Smooth muscle cell (in vitro differentiated cells): Measurements from ENCODE around the gene PFKFB2. TPM values are rescaled to one million over a fixed set of nuclear protein-coding genes. Genes with fewer than 3 reads are reported as not detected.

ENCODE experiments used
- DNase-seq: peaks from one replicate; lab custom pipeline; 2025; ENCODE audit not compliant: unreplicated experiment; lab: John Stamatoyannopoulos, UW
- H2AFZ ChIP-seq: fragments of 200-600 bp; sonication (generic); 2 replicates; pipeline ENCODE4 v1.6.0; 2016; ENCODE audit warnings: antibody characterized with exemption, low read depth, mild to moderate bottlenecking
- H3F3A ChIP-seq: fragments of 200-600 bp; sonication (generic); 2 replicates; pipeline ENCODE4 v1.6.0; 2017; ENCODE audit warnings: antibody characterized with exemption, low read depth
- H3K27ac ChIP-seq: fragments of 200-600 bp; sonication (generic); 2 replicates; pipeline ENCODE4 v1.5.1; 2016; ENCODE audit warnings: low read depth, mild to moderate bottlenecking
- H3K27me3 ChIP-seq: fragments of 200-600 bp; sonication (generic); 2 replicates; pipeline ENCODE4 v1.6.1; 2016; ENCODE audit warnings: low read depth, mild to moderate bottlenecking
- H3K36me3 ChIP-seq: fragments of 200-600 bp; sonication (generic); 2 replicates; pipeline ENCODE4 v1.5.1; 2016; ENCODE audit warnings: low read depth
- H3K4me1 ChIP-seq: fragments of 200-600 bp; sonication (generic); 2 replicates; pipeline ENCODE4 v1.5.1; 2016; ENCODE audit warnings: low read depth
- H3K4me2 ChIP-seq: fragments of 200-600 bp; sonication (generic); 2 replicates; pipeline ENCODE4 v1.6.0; 2016; ENCODE audit warnings: mild to moderate bottlenecking
- H3K4me3 ChIP-seq: fragments of 200-600 bp; sonication (generic); 2 replicates; pipeline ENCODE4 v1.5.1; 2016; ENCODE audit warnings: mild to moderate bottlenecking
- H3K79me2 ChIP-seq: fragments of 200-600 bp; sonication (generic); 2 replicates; pipeline ENCODE4 v1.6.0; 2016; ENCODE audit warnings: low read depth, mild to moderate bottlenecking
- H3K9ac ChIP-seq: fragments of 200-600 bp; sonication (generic); 2 replicates; pipeline ENCODE4 v1.6.0; 2016; ENCODE audit warnings: low read depth
- H3K9me3 ChIP-seq: fragments of 200-600 bp; sonication (generic); replicated peaks from 2 replicates; pipeline ENCODE4 v1.5.1; 2016; ENCODE audit warnings: low read depth
- H4K20me1 ChIP-seq: fragments of 200-600 bp; sonication (generic); 2 replicates; pipeline ENCODE4 v1.6.0; 2016; ENCODE audit warnings: low read depth
- CTCF ChIP-seq: fragments of 200-600 bp; sonication (generic); IDR thresholded peaks from 2 replicates; pipeline ENCODE4 v1.5.1; 2017; ENCODE audit warnings: borderline replicate concordance, mild to moderate bottlenecking, antibody characterized with exemption; ENCODE audit not compliant: insufficient read depth, poor library complexity, severe bottlenecking
- WGBS: methylation state at CpG from one replicate; pipeline ENCODE4 v1.1.7; 2016; ENCODE audit warnings: low lambda C conversion rate; 5-methylcytosine and 5-hydroxymethylcytosine counted together
- polyA plus RNA-seq: library from polyadenylated mRNA; unstranded; fragments of >200 nt; fragmentation: Nextera tagmentation; extraction: Ambion mirVana; gene quantifications from 2 replicates; pipeline ENCODE4 v1.2.1, GENCODE V29; 2016
- total RNA-seq: library from RNA; depleted of rRNA; stranded (reverse); fragments of >200 nt; gene quantifications from 2 replicates; pipeline ENCODE4 v1.2.3, GENCODE V29; 2014

The PFKFB2 gene
- total and polyA plus RNA-seq, 2 experiments from 2014 or later = 5.0 to 9.8 TPM

GRCh38 chr1:207085887-207086286 is 32.8 kb downstream of the PFKFB2 start:
- Histone ChIP-seq H3K27me3 (no peaks in the 10 kb centered on the region), H2AFZ (no peak overlapping the region), H3K36me3 (no peaks in the 10 kb centered on the region), H4K20me1 (no peaks in the 10 kb centered on the region), H3K4me3 (no peak overlapping the region), H3K79me2 (no peaks in the 10 kb centered on the region), H3K9me3 (no peaks in the 10 kb centered on the region), H3K27ac (no peak overlapping the region), H3K4me2 (no peak overlapping the region), H3F3A (peaks cover 7% of the 10 kb centered on the region), H3K9ac (no peak overlapping the region), H3K4me1 (peaks cover 8% of the 10 kb centered on the region)
- no peak for DNase-seq
- WGBS = 87% methylated on average over 3 of the region's 3 CpGs
- no peak for TF ChIP-seq CTCF

DNA sequence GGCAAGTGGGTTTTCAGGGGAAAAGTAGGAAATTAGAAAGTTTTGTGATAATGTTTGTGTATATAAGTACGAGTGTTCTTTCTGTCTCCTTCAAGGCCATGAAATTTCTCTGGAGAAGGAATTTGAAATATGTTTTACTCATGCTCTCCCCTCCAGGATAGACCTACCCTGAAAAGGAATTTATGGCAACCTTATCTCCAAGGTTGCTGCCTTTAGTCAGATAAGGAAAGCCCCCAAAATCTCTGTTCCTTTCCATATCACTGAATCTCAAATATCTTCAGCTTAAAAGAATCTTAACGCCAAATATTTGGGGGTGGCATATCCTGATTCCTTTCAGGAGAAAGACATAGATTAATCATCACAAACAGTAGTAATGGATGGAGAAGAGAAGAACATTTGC is 35.1 kb downstream of the PFKFB2 start:
- Histone ChIP-seq H3K4me1 (peaks cover 8% of the 10 kb centered on the region), H4K20me1 (no peaks in the 10 kb centered on the region), H3K27me3 (no peaks in the 10 kb centered on the region), H3K9me3 (no peaks in the 10 kb centered on the region), H3K79me2 (no peaks in the 10 kb centered on the region), H3K9ac (no peak overlapping the region), H3K4me2 (peak overlapping the region; percentile 5), H3K36me3 (no peaks in the 10 kb centered on the region), H3K4me3 (no peak overlapping the region), H3K27ac (no peak overlapping the region), H3F3A (peaks cover 7% of the 10 kb centered on the region), H2AFZ (no peak overlapping the region)
- no peak for TF ChIP-seq CTCF
- no peak for DNase-seq
- WGBS = 26% methylated on average over 2 of the region's 2 CpGs

DNA sequence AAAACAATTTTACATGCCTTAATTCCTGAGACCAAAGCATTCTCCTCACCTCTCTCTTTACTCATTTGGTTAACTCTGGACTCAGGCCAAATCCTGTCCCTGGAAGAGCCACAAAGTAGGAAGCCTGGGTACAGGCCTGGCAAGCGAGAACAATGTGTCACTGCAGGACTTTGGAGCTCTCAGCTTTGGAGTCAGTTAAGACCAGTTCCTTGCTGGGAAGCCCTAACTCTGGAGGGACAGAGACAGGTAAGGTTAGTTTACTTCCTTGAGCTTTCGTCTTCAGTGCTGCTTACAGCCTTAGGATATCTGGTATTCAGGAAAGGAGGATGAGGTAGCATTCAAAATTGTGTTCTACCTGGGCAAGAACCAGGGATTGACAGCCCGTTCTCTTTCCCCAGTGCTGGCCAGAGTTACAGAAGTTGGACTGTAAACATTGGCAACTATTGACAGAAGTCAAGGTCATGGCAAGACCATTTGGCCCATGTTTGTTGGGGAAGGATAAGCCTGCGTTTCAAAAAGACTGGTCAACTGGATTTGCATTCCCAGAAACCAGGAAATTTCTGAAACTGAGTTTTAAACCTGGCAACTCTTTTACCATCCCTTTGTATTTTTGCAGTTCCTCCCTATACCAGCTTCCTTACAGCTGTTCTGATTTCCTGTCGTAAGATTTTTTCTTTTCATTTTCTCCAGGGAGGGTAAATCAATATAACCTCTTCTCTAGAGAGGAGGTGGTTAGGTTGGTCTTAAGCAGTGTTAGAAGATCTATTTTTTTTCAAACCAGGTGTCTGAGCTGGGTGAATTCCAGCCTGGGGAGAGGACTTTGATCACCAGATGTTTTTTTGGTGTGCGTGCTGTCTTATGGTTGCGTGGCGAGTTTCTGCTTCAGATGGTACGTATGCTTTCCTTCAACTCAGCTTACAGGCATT is 35.9 kb downstream of the PFKFB2 start, which contains the start of gene C4BPB:
Gene C4BPB (plus strand): TSS at position 160 of the 926 bp plus-strand sequence. CDS start 672 bp downstream, at position 832.
- H3K36me3 ChIP-seq = no peaks in the 10 kb centered on the region
- H2AFZ ChIP-seq = peak within 1 kb of the TSS; percentile 2
- TF ChIP-seq CTCF = no peak
- no peaks in the 10 kb centered on the region for H3K79me2 ChIP-seq
- peak within 1 kb of the TSS; percentile 5 for H3K4me2 ChIP-seq
- H3K27me3 ChIP-seq = no peaks in the 10 kb centered on the region
- no peak within 1 kb of the TSS for H3K27ac ChIP-seq
- H3K9me3 ChIP-seq = no peaks in the 10 kb centered on the region
- H3K4me3 ChIP-seq = no peak within 1 kb of the TSS
- WGBS = 80% methylated on average over 9 of the region's 9 CpGs
- H3K9ac ChIP-seq = no peak within 1 kb of the TSS
- DNase-seq = no peak
- H3F3A ChIP-seq = peaks cover 6% of the 10 kb centered on the region
- no peaks in the 10 kb centered on the region for H4K20me1 ChIP-seq
- H3K4me1 ChIP-seq = peaks cover 6% of the 10 kb centered on the region
